ENCODE results near the gene ACSL1.

Gene ACSL1

GRCh38 chr4:184705692-184706091 is 120.1 kb downstream of the ACSL1 start:
- TF ChIP-seq, protein P1, sequence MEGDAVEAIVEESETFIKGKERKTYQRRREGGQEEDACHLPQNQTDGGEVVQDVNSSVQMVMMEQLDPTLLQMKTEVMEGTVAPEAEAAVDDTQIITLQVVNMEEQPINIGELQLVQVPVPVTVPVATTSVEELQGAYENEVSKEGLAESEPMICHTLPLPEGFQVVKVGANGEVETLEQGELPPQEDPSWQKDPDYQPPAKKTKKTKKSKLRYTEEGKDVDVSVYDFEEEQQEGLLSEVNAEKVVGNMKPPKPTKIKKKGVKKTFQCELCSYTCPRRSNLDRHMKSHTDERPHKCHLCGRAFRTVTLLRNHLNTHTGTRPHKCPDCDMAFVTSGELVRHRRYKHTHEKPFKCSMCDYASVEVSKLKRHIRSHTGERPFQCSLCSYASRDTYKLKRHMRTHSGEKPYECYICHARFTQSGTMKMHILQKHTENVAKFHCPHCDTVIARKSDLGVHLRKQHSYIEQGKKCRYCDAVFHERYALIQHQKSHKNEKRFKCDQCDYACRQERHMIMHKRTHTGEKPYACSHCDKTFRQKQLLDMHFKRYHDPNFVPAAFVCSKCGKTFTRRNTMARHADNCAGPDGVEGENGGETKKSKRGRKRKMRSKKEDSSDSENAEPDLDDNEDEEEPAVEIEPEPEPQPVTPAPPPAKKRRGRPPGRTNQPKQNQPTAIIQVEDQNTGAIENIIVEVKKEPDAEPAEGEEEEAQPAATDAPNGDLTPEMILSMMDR (IDR thresholded peaks at IDR 0.05; ENCODE audit: low read depth, low read length): no peak
- Histone ChIP-seq H3K27ac (no peak overlapping the region), H3K9me3 (ENCODE audit: severe bottlenecking) (no peaks in the 10 kb centered on the region), H3K36me3 (peaks cover 96% of the 10 kb centered on the region), H3K4me3 (ENCODE audit: low read depth, low read length) (no peak overlapping the region), H3K27me3 (ENCODE audit: insufficient read depth, low read depth, severe bottlenecking) (no peaks in the 10 kb centered on the region)
- no peak for DNase-seq
